HG02678 (cell line): Measurements from ENCODE around the gene HMGCS2.

Source experiments
- ATAC-seq: cut with Tn5 transposase; IDR thresholded peaks from one replicate; pipeline ENCODE4 v1.9.1; 2021; ENCODE audit warnings: mild to moderate bottlenecking, moderate library complexity; ENCODE audit not compliant: unreplicated experiment

HMGCS2 gene

GRCh38 chr1:119702384-119702783 is 66.3 kb downstream of the HMGCS2 start:
- ATAC-seq = no peak

DNA sequence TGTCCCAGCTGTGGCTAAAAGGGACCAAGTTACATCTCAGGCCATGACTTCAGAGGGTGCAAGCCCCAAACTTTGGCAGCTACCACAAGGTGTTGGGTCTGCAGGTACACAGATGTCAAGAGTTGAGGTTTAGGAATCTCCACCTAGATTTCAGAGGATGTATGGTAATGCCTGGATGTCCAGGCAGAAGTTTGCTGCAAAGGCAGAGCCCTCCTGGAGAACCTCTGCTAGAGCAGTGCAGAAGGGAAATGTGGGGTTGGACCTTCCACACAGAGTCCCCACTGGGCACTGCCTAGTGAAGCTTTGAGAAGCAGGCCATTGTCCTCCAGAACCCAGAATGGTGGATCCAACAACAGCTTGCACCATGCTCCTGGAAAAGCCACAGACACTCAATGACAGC is 67.0 kb downstream of the HMGCS2 start:
- ATAC-seq = no peak

DNA sequence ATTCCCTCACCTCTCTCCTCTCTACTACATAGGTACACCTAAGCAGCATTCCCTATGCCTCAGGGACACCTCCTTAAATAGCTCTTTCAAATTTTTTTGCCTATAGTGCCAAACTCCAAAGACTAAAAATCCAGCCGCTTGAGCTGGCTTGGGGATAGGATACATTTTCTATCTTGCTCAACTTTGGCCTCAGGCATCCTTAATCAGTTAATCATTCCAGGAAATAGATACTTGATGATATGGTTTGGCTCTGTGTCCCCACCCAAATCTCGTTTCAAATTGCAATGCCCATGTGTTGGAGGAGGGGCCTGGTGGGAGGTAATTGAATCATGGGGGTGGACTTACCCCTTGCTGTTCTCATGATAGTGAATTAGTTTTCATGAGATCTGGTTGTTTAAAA is 68.4 kb downstream of the HMGCS2 start:
- no peak for ATAC-seq
